Loucy (cell line): Measurements from ENCODE around the gene DCDC2.
"Not testable (repeated sequence)": the region's sequence is repeated elsewhere in the genome, so short reads cannot be mapped to it uniquely, and the experiment has no call there.

Source experiments
- H2AFZ ChIP-seq: fragments of 200-600 bp; sonication (generic); 2 replicates; pipeline ENCODE4 v1.6.0; 2016; ENCODE audit warnings: antibody characterized with exemption, mild to moderate bottlenecking, low read length, moderate library complexity
- H3F3A ChIP-seq: fragments of 200-600 bp; 2 replicates; pipeline ENCODE4 v1.6.0; 2016; ENCODE audit warnings: antibody characterized with exemption, low read depth, mild to moderate bottlenecking
- H3K27me3 ChIP-seq: fragments of 200-600 bp; sonication (generic); 2 replicates; pipeline ENCODE4 v1.6.1; 2014; ENCODE audit warnings: low read length, mild to moderate bottlenecking; ENCODE audit not compliant: insufficient read depth, poor library complexity, severe bottlenecking
- H3K36me3 ChIP-seq: fragments of 200-600 bp; sonication (generic); 2 replicates; pipeline ENCODE4 v1.6.1; 2016; ENCODE audit warnings: low read length; ENCODE audit not compliant: insufficient read depth
- H3K4me1 ChIP-seq: fragments of 200-600 bp; sonication (generic); 2 replicates; pipeline ENCODE4 v1.5.1; 2014; ENCODE audit warnings: low read length, mild to moderate bottlenecking; ENCODE audit not compliant: insufficient read depth, poor library complexity, severe bottlenecking
- H3K4me2 ChIP-seq: fragments of 200-600 bp; sonication (generic); 2 replicates; pipeline ENCODE4 v1.6.0; 2014; ENCODE audit warnings: antibody characterized with exemption, low read length, low read depth, mild to moderate bottlenecking; ENCODE audit not compliant: poor library complexity, severe bottlenecking
- H3K4me3 ChIP-seq: fragments of 200-600 bp; sonication (generic); 2 replicates; pipeline ENCODE4 v1.5.1; 2014; ENCODE audit warnings: low read length, mild to moderate bottlenecking, mixed read lengths; ENCODE audit not compliant: poor library complexity, severe bottlenecking
- H3K79me2 ChIP-seq: fragments of 200-600 bp; sonication (generic); 2 replicates; pipeline ENCODE4 v1.6.1; 2014; ENCODE audit warnings: low read length; ENCODE audit not compliant: insufficient read depth
- H3K9ac ChIP-seq: fragments of 200-600 bp; sonication (generic); 2 replicates; pipeline ENCODE4 v1.6.0; 2014; ENCODE audit warnings: mild to moderate bottlenecking, low read depth, low read length, moderate library complexity; ENCODE audit not compliant: poor library complexity, severe bottlenecking
- H3K9me2 ChIP-seq: fragments of 200-600 bp; sonication (generic); replicated peaks from 2 replicates; pipeline ENCODE4 v1.6.1; 2016; ENCODE audit warnings: low read depth, low read length, mixed read lengths
- H3K9me3 ChIP-seq: fragments of 200-600 bp; sonication (generic); 2 replicates; pipeline ENCODE4 v1.6.1; 2014; ENCODE audit warnings: mild to moderate bottlenecking, antibody characterized with exemption, low read length, low read depth; ENCODE audit not compliant: insufficient read depth
- H4K20me1 ChIP-seq: fragments of 200-600 bp; sonication (generic); 2 replicates; pipeline ENCODE4 v1.6.0; 2014; ENCODE audit warnings: antibody characterized with exemption, low read length, mild to moderate bottlenecking; ENCODE audit not compliant: insufficient read depth, poor library complexity, severe bottlenecking
- EZH2phosphoT487 ChIP-seq: fragments of 200-600 bp; IDR thresholded peaks from 2 replicates; pipeline ENCODE4 v1.6.1; 2018; ENCODE audit warnings: antibody characterized with exemption, mild to moderate bottlenecking, moderate library complexity, borderline replicate concordance
- TF ChIP-seq, protein P1 (sequence below): fragments of 200-600 bp; sonication (generic); conservative IDR thresholded peaks from 2 replicates; pipeline ENCODE4 v1.5.1; 2014; ENCODE audit warnings: mild to moderate bottlenecking, antibody characterized with exemption, low read length

The DCDC2 gene

DNA sequence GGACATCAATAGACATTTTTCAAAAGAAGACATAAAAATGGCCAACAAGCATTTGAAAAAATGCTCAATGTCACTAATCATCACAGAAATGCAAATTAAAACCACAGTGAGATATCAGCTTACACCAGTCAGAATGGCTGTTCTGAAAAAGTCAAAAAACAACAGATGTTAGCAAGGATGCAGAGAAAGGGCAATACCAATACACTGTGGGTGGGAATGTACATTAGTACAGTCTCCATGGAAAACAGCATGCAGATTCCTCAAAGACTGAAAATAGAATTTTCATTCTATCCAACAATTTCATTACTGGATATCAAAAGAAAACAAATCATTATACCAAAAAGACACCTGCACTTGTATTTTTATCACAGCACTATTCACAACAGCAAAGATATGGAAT, 85.3 kb downstream of the DCDC2 start:
- no peak overlapping the region for H3K4me3 ChIP-seq
- no peaks in the 10 kb centered on the region for H3K4me1 ChIP-seq
- no peaks in the 10 kb centered on the region for H3K36me3 ChIP-seq
- H2AFZ ChIP-seq = no peak overlapping the region
- H4K20me1 ChIP-seq = no peaks in the 10 kb centered on the region
- no peaks in the 10 kb centered on the region for H3F3A ChIP-seq
- H3K9me3 ChIP-seq = no peaks in the 10 kb centered on the region
- no peak overlapping the region for H3K4me2 ChIP-seq
- TF ChIP-seq, protein P1, sequence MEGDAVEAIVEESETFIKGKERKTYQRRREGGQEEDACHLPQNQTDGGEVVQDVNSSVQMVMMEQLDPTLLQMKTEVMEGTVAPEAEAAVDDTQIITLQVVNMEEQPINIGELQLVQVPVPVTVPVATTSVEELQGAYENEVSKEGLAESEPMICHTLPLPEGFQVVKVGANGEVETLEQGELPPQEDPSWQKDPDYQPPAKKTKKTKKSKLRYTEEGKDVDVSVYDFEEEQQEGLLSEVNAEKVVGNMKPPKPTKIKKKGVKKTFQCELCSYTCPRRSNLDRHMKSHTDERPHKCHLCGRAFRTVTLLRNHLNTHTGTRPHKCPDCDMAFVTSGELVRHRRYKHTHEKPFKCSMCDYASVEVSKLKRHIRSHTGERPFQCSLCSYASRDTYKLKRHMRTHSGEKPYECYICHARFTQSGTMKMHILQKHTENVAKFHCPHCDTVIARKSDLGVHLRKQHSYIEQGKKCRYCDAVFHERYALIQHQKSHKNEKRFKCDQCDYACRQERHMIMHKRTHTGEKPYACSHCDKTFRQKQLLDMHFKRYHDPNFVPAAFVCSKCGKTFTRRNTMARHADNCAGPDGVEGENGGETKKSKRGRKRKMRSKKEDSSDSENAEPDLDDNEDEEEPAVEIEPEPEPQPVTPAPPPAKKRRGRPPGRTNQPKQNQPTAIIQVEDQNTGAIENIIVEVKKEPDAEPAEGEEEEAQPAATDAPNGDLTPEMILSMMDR = no peak
- TF ChIP-seq EZH2phosphoT487 = no peak
- no peaks in the 10 kb centered on the region for H3K79me2 ChIP-seq
- H3K27me3 ChIP-seq = no peaks in the 10 kb centered on the region
- H3K9ac ChIP-seq = no peak overlapping the region
- H3K9me2 ChIP-seq = no peaks in the 10 kb centered on the region

DNA sequence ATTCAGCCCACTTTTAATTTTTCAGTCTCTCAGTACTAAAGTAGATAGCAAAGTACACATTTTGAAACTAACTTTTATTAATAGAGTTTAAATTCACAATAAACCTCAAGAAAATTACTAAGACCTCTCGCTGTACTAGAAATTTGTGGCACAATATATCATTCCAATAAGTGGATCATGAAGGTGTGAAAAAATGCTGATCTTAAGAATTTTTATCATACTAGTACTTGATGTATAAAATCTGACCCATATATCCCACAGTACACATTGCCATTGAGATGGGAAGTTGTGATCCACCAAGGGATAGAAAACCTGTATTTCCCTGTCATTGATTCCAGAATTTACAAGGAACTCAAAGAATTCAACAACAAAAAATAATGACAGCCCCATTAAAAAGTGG, 85.7 kb downstream of the DCDC2 start:
- TF ChIP-seq, protein P1 = no peak
- no peak for TF ChIP-seq EZH2phosphoT487
- H3K4me3 ChIP-seq = no peak overlapping the region
- H4K20me1 ChIP-seq = no peaks in the 10 kb centered on the region
- H3K9me3 ChIP-seq = no peaks in the 10 kb centered on the region
- no peak overlapping the region for H2AFZ ChIP-seq
- H3F3A ChIP-seq = no peaks in the 10 kb centered on the region
- no peak overlapping the region for H3K9ac ChIP-seq
- H3K36me3 ChIP-seq = no peaks in the 10 kb centered on the region
- H3K79me2 ChIP-seq = no peaks in the 10 kb centered on the region
- no peaks in the 10 kb centered on the region for H3K27me3 ChIP-seq
- H3K9me2 ChIP-seq = no peaks in the 10 kb centered on the region
- no peaks in the 10 kb centered on the region for H3K4me1 ChIP-seq
- H3K4me2 ChIP-seq = no peak overlapping the region

DNA sequence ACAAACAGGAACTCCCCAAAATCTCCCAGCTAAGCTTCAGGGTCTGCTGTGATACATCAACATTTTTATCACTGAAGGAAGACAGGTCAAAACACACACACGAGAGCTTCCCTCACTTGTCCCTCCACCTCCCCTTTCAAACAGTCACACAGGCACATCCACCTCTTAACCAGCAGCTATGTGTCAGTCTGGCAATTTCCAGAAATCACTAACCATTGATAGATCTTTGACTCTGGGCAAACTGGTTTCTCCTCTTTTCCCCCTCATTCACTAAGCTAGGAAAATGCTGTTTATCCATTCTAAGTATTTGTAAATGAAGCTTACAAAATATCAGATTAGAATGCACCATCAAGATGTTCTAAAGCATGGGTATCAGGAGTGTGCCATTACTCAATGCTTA, 87.8 kb downstream of the DCDC2 start:
- no peaks in the 10 kb centered on the region for H4K20me1 ChIP-seq
- no peaks in the 10 kb centered on the region for H3F3A ChIP-seq
- H3K4me1 ChIP-seq = no peaks in the 10 kb centered on the region
- H3K4me2 ChIP-seq = no peak overlapping the region
- H3K4me3 ChIP-seq = no peak overlapping the region
- no peak overlapping the region for H3K9ac ChIP-seq
- H2AFZ ChIP-seq = no peak overlapping the region
- no peaks in the 10 kb centered on the region for H3K79me2 ChIP-seq
- TF ChIP-seq, protein P1 = no peak
- no peak for TF ChIP-seq EZH2phosphoT487
- H3K9me3 ChIP-seq = no peaks in the 10 kb centered on the region
- no peaks in the 10 kb centered on the region for H3K27me3 ChIP-seq
- no peaks in the 10 kb centered on the region for H3K9me2 ChIP-seq
- H3K36me3 ChIP-seq = no peaks in the 10 kb centered on the region

DNA sequence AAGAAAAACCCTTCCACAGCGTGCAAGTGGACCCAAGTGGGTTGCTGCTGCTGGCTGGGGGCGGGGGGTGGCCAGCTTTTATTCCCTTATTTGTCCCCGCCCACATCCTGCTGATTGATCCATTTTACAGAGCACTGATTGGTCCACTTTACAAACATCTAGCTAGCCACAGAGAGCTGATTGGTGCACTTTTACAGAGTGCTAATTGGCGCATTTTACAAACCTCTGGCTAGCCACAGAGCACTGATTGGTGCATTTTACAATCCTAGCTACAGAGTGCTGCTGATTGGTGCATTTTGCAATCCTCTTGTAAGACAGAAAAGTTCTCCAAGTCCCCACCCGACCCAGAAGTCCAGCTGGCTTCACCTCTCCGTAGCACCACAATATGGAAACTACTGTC, 99.6 kb downstream of the DCDC2 start:
- H4K20me1 ChIP-seq, H3K4me3 ChIP-seq, H3K27me3 ChIP-seq, H3K4me1 ChIP-seq, H3K36me3 ChIP-seq, H2AFZ ChIP-seq, H3K79me2 ChIP-seq, H3K4me2 ChIP-seq, H3K9me3 ChIP-seq, H3K9me2 ChIP-seq, H3K9ac ChIP-seq, H3F3A ChIP-seq: not testable (repeated sequence)
